ENCODE results near the gene MAD1L1. TPM values are rescaled to one million over a fixed set of nuclear protein-coding genes. Genes with fewer than 3 reads are reported as not detected.

Gene MAD1L1
- total and polyA plus RNA-seq, 2 of the 8 experiments (the other 6 are each of a cell fraction or from before 2014, with no cell fraction given) = 40.4 to 44.6 TPM

DNA sequence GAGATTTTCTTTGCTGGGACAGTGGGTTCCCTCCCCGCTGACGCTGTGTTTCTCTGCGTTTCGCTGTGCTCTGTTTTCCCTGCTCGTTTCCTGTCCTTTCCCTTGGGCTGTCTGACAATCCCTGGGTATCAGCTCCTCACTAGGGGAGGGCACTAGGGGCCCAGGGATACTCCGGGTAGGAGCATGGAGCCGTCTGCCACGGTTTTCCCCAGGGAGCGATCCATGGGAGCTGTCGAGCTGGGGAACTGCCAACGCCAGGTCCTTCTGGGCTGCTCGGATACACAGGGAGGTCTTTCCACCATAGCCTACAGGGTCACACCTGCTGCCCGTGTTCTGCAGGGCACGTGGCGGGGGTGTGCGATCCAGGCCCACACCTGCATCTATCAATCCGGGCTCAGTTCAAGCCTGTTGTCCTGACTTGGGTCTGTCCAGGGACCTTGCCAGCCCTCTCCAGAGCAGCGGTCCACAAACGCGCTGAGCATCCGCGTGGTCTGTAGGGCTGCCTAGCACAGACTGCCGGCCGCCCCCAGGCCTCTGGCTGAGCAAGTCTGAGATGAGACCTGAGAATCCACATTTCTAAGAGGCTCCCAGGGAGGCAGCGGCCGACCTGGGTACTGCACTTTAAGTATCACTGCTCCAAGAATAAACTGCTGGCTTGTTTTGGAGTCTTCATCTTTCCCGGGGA lies 299.5 kb downstream of the MAD1L1 start:
- H2BK5ac ChIP-seq (ENCODE audit: low read depth, low read length) = no peak overlapping the region
- H3K4me1 ChIP-seq (replicated peaks in 1 of 4; ENCODE audit: control insufficient read depth in 3 of 4, insufficient read depth in 4 of 4, low read length in 3 of 4) = no peaks in the 10 kb centered on the region
- no peak overlapping the region for H3K4ac ChIP-seq (replicated peaks; ENCODE audit: insufficient read length, low read depth, low read length)
- ChIA-PET POLR2A (ENCODE audit: partially characterized antibody) (no interaction called here), CTCF (ENCODE audit: partially characterized antibody) (interaction anchor here (0.5 to 2.2 kb wide), 7 partner anchors 10 to 415 kb away, joined by 3 to 8 read pairs (median 3); no protein-coding TSS in a partner anchor)
- peaks cover 2 to 15% of the 10 kb centered on the region in 2 experiments for H3K9me3 ChIP-seq (ENCODE audit: insufficient read depth in 2 of 2, low read depth in 1 of 2, low read length in 1 of 2)
- H2BK12ac ChIP-seq (ENCODE audit: low read depth, low read length) = no peak overlapping the region
- no peak overlapping the region; the same call in 1 of the 2 replicates for H3K18ac ChIP-seq (ENCODE audit: extremely low read depth, low read length)
- no peaks in the 10 kb centered on the region for H3K23me2 ChIP-seq (ENCODE audit: low read depth, low read length)
- no peak overlapping the region for H3K23ac ChIP-seq (ENCODE audit: insufficient read length)
- H3K14ac ChIP-seq (ENCODE audit: insufficient read length) = no peak overlapping the region
- H3K56ac ChIP-seq (replicated peaks; ENCODE audit: insufficient read length, low read depth, low read length) = no peak overlapping the region
- no peak overlapping the region for H4K91ac ChIP-seq (replicated peaks; ENCODE audit: insufficient read length, low read length)
- peaks cover 0 to 3% (median 0%) of the 10 kb centered on the region in 4 experiments; a peak in 2 of 8 replicates for H3K36me3 ChIP-seq (ENCODE audit: control insufficient read depth in 2 of 4, insufficient read depth in 4 of 4, low read length in 3 of 4)
- no peak overlapping the region for H3K27ac ChIP-seq (ENCODE audit: low read depth, low read length)
- FAIRE-seq (no peak), DNase-seq (ENCODE audit: low read depth in 1 of 2, low spot score in 2 of 2) (no peak)
- no peak overlapping the region for H3K4me3 ChIP-seq (ENCODE audit: extremely low read depth in 1 of 4, insufficient read depth in 2 of 4, low read depth in 3 of 4, low read length in 4 of 4)
- no peaks in the 10 kb centered on the region for H3K79me2 ChIP-seq (ENCODE audit: control insufficient read depth in 1 of 2, insufficient read depth in 2 of 2, low read length in 2 of 2)
- no peak overlapping the region for H2AFZ ChIP-seq (ENCODE audit: low read length)
- 85% methylated on average over 27 of the region's 27 CpGs; no CpG with 5 or more reads in 1 of the 2 experiments for WGBS, 2 experiments (ENCODE audit: extremely low coverage in 1 of 2, insufficient coverage in 1 of 2, insufficient read length in 1 of 2, insufficient replicate concordance in 2 of 2, low coverage in 1 of 2, low lambda C conversion rate in 2 of 2, missing lambda C conversion rate in 1 of 2)
- no peak overlapping the region for H2BK120ac ChIP-seq (replicated peaks; ENCODE audit: low read depth, low read length)
- no peak overlapping the region for H4K5ac ChIP-seq (ENCODE audit: insufficient read length, low read depth, low read length)
- H3K9ac ChIP-seq (replicated peaks in 1 of 4; ENCODE audit: extremely low read depth in 1 of 4, low read depth in 3 of 4, low read length in 3 of 4) = no peak overlapping the region
- H4K20me1 ChIP-seq (replicated peaks in 1 of 2; ENCODE audit: control insufficient read depth in 1 of 2, insufficient read depth in 2 of 2, low read length in 2 of 2) = peaks cover 0 to 3% of the 10 kb centered on the region in 2 experiments
- H2AK5ac ChIP-seq (ENCODE audit: low read depth, low read length) = no peak overlapping the region
- H2BK15ac ChIP-seq (ENCODE audit: low read length) = no peak overlapping the region
- no peak overlapping the region for H4K8ac ChIP-seq (ENCODE audit: extremely low read depth, insufficient read depth, low read length)
- no peak overlapping the region for H3K4me2 ChIP-seq (ENCODE audit: insufficient read depth in 1 of 2, low read depth in 2 of 2, low read length in 2 of 2)
- H3K79me1 ChIP-seq (ENCODE audit: low read depth, low read length) = no peaks in the 10 kb centered on the region; the same call in none of the 2 replicates
- H3K27me3 ChIP-seq (replicated peaks in 1 of 4; ENCODE audit: control insufficient read depth in 3 of 4, extremely low read depth in 1 of 4, insufficient read depth in 3 of 4, low read length in 3 of 4) = no peaks in the 10 kb centered on the region
- no peak overlapping the region for H2BK20ac ChIP-seq (ENCODE audit: low read length)
- no peak for TF ChIP-seq RNF2 (IDR thresholded peaks at IDR 0.05; ENCODE audit: borderline replicate concordance, low read depth, low read length, missing control alignments, poor library complexity, severe bottlenecking)
- no peak for TF ChIP-seq EZH2 (IDR thresholded peaks at IDR 0.05; ENCODE audit: low read depth, low read length, severe bottlenecking)
- TF ChIP-seq EP300 (IDR thresholded peaks at IDR 0.05; ENCODE audit: borderline replicate concordance in 1 of 2, low read depth in 2 of 2, low read length in 2 of 2) = no peak
- TF ChIP-seq RBBP5 (IDR thresholded peaks at IDR 0.05; ENCODE audit: borderline replicate concordance, low read depth, low read length) = no peak
- TF ChIP-seq BCL11A (IDR thresholded peaks at IDR 0.05; ENCODE audit: low read depth in 2 of 2, low read length in 2 of 2) = no peak
- no peak for TF ChIP-seq JUN (IDR thresholded peaks at IDR 0.05; ENCODE audit: low read depth, low read length)
- no peak for TF ChIP-seq TCF12 (IDR thresholded peaks at IDR 0.05; ENCODE audit: low read depth, low read length)
- TF ChIP-seq SIX5 (IDR thresholded peaks at IDR 0.05; ENCODE audit: low read depth, low read length) = no peak
- TF ChIP-seq JUND (IDR thresholded peaks at IDR 0.05; ENCODE audit: low read length) = no peak
- TF ChIP-seq CTBP2 (IDR thresholded peaks at IDR 0.05; ENCODE audit: borderline replicate concordance, insufficient read depth, insufficient read length, low read length) = no peak
- TF ChIP-seq CREB1 (IDR thresholded peaks at IDR 0.05) = no peak
- TF ChIP-seq, protein P1, sequence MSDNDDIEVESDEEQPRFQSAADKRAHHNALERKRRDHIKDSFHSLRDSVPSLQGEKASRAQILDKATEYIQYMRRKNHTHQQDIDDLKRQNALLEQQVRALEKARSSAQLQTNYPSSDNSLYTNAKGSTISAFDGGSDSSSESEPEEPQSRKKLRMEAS (IDR thresholded peaks at IDR 0.05) = no peak
